Stimulated activated naive CD8-positive, alpha-beta T cell treated with anti-CD3 and anti-CD28 coated beads, Interleukin-15, amount 100 ng/mL, for 72 hours (primary cell): ENCODE measurements around the gene PDE2A.
A peak's percentile ranks its signal among the peaks of the same experiment; 100 is the strongest.

Experiments
- ATAC-seq: fragments of 150-1000 bp; cut with Tn5 transposase; 2 replicates; pipeline ENCODE4 v1.10.0; 2021; ENCODE audit warnings: mild to moderate bottlenecking, moderate library complexity
- DNase-seq, 2 donors: peaks; one replicate each; pipeline ENCODE4 v3.0.0; 2021 to 2022
- H3K27ac Mint-ChIP-seq, 2 donors: one replicate each; pipeline ENCODE4 v1.8.0; 2022; ENCODE audit warnings: mild to moderate bottlenecking in 2 of 2, mixed read lengths in 2 of 2, moderate library complexity in 2 of 2
- H3K27me3 Mint-ChIP-seq: one replicate; pipeline ENCODE4 v1.8.0; 2022; ENCODE audit warnings: mixed read lengths
- H3K4me1 Mint-ChIP-seq: one replicate; pipeline ENCODE4 v1.8.0; 2022; ENCODE audit warnings: mild to moderate bottlenecking, mixed read lengths
- H3K4me3 Mint-ChIP-seq, 2 donors: one replicate each; pipeline ENCODE4 v1.8.0; 2022; ENCODE audit warnings: mild to moderate bottlenecking in 2 of 2, mixed read lengths in 2 of 2, moderate library complexity in 1 of 2
- H3K9me3 Mint-ChIP-seq, 2 donors: one replicate each; pipeline ENCODE4 v1.8.0; 2022; ENCODE audit warnings: mixed read lengths in 2 of 2

The PDE2A gene

GRCh38 chr11:72661486-72661885, 12.7 kb downstream of the PDE2A start:
- Mint-ChIP-seq H3K27ac (no peak overlapping the region), H3K9me3 (no peaks in the 10 kb centered on the region), H3K27me3 (peaks cover 51% of the 10 kb centered on the region), H3K4me1 (no peaks in the 10 kb centered on the region), H3K4me3 (no peak overlapping the region)
- DNase-seq: no peak
- no peak for ATAC-seq

- Mint-ChIP-seq H3K4me1 (no peaks in the 10 kb centered on the region), H3K27me3 (peaks cover 31% of the 10 kb centered on the region), H3K27ac (no peak overlapping the region), H3K9me3 (no peaks in the 10 kb centered on the region), H3K4me3 (no peak overlapping the region)
- DNase-seq: no peak
- no peak for ATAC-seq
Measured at GRCh38 chr11:72658989-72659640, 15.1 kb downstream of the PDE2A start.

- no peaks in the 10 kb centered on the region for H3K4me1 Mint-ChIP-seq
- H3K27ac Mint-ChIP-seq: no peak overlapping the region
Measured at GRCh38 chr11:72657411-72658100, 16.7 kb downstream of the PDE2A start.

GRCh38 chr11:72655896-72656464, 18.2 kb downstream of the PDE2A start:
- DNase-seq (no peak), ATAC-seq (no peak)
- peaks cover 15% of the 10 kb centered on the region for H3K27me3 Mint-ChIP-seq
- no peaks in the 10 kb centered on the region for H3K9me3 Mint-ChIP-seq
- H3K4me3 Mint-ChIP-seq: no peak overlapping the region
- no peaks in the 10 kb centered on the region for H3K4me1 Mint-ChIP-seq
- H3K27ac Mint-ChIP-seq: peak overlapping the region in 1 of 2 donors; percentile 47

More at GRCh38 chr11:72657411-72658100, 16.7 kb downstream of the PDE2A start:
- ATAC-seq (no peak), DNase-seq (no peak)
- Mint-ChIP-seq H3K27me3 (peaks cover 26% of the 10 kb centered on the region), H3K4me3 (no peak overlapping the region), H3K9me3 (no peaks in the 10 kb centered on the region)

DNA sequence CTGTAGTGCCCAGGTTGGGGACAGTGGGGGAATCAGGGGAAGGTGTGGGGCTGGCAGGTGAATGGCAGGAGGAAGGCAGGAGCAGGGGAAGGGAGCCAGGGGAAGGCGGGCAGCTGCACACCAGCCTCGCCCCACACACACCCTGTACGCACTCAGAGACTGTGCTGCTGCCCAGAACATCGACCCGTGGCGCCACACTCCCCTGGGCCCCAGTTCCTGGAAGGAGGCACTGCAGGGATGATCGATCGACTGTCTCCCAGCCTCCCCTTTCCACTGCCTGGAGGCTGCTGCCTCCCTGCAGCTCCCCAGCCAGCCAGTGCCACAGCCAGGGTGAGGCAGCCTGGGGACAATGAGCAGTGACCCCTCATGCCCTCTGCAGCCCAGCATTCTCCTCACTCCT, 19.2 kb downstream of the PDE2A start:
- Mint-ChIP-seq H3K9me3 (no peaks in the 10 kb centered on the region), H3K27me3 (peaks cover 8% of the 10 kb centered on the region), H3K4me3 (no peak overlapping the region), H3K27ac (no peak overlapping the region), H3K4me1 (no peaks in the 10 kb centered on the region)
- ATAC-seq (no peak), DNase-seq (no peak)

DNA sequence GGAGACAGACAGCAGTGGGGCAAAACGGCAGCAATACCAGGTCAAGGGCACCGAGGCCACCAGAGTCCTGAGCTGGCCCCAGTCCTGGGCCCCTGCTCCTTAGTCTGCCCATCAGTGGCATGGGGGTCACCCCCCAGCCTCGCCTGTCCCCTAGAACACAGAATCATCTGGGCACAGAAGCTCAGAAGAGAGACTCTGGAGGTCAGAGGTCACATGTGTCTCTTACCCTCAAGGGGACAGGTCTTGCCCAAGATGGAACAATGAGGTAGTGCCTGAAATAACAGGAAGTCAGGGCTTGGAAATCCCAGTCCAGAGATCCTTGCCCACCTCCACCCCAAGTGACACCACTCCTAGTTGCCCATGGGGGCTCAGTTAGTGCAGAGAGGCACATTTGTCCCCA, 20.6 kb downstream of the PDE2A start:
- Mint-ChIP-seq H3K9me3 (no peaks in the 10 kb centered on the region), H3K4me1 (no peaks in the 10 kb centered on the region)

DNA sequence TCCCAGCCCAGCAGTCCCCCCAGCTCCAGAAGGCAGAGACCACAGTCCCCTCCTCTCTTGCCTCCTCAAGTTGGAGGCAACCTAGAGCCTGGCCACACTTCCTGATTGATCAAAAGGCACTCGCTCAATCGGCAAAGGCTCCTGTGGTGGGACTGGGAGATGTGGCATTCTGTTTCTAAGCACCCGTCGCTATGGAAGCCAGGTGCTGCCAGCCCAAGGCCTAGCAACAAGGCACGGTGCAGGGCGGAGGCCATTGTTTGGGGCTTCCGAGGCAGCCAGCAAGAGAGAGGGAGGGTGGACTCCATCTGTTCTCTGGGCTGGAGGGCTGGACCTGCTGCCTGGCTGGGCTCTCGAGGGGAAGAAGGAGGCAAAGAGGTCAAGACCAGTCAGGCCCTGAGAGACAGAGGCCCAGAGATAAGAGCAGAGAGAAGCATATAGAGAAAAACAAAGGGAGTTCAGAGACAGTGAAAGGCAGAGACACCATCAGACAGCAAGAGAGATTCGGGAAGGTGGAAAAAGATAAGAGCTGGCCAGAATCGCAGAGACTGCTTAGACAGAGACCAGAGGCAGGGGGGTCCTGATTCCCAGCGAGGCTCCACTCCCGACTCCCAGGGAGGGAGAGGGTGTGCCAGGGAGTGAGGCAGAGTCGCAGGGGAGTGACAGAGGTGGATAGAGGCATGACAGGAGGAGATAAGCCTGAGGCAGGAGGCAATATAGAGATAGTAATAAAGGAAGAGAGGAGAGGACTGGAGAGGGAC, 21.2 kb downstream of the PDE2A start:
- Mint-ChIP-seq H3K4me3 (no peak overlapping the region), H3K9me3 (no peaks in the 10 kb centered on the region), H3K4me1 (no peaks in the 10 kb centered on the region), H3K27ac (peak overlapping the region in 1 of 2 donors; percentile 87), H3K27me3 (peaks cover 8% of the 10 kb centered on the region)
- no peak for ATAC-seq
- no peak for DNase-seq

More for the DNA sequence above, 20.6 kb downstream of the PDE2A start:
- no peak overlapping the region for H3K4me3 Mint-ChIP-seq
- ATAC-seq: no peak
- DNase-seq: no peak
- H3K27me3 Mint-ChIP-seq: peaks cover 8% of the 10 kb centered on the region
- no peak overlapping the region for H3K27ac Mint-ChIP-seq

DNA sequence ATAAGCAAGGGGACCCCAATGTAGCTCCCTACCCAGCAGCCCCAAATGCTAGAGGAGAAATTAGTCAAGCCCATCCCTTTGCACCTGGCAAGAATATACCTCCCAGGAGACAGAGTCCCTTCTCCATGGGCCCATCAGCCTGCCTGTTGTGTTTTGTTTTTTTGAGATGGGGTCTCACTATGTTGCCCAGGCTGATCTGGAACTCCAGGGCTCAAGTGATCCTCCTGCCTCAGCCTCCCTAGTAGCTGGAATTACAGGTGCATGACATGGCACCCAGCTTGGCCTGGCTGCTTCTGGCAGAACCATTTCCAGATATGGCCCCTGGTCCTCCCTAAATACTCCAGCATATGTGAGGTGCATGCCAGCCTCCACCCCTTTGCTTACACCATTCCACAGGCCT, 22.1 kb downstream of the PDE2A start:
- Mint-ChIP-seq H3K27ac (no peak overlapping the region), H3K9me3 (no peaks in the 10 kb centered on the region), H3K4me1 (no peaks in the 10 kb centered on the region), H3K27me3 (peaks cover 8% of the 10 kb centered on the region), H3K4me3 (no peak overlapping the region)
- no peak for DNase-seq
- ATAC-seq: no peak

- Mint-ChIP-seq H3K27me3 (peaks cover 8% of the 10 kb centered on the region), H3K27ac (no peak overlapping the region), H3K4me1 (no peaks in the 10 kb centered on the region), H3K9me3 (no peaks in the 10 kb centered on the region), H3K4me3 (no peak overlapping the region)
- no peak for DNase-seq
- no peak for ATAC-seq
Measured at GRCh38 chr11:72649215-72649976, 24.8 kb downstream of the PDE2A start.

- Mint-ChIP-seq H3K4me3 (no peak overlapping the region), H3K27me3 (peaks cover 7% of the 10 kb centered on the region), H3K4me1 (no peaks in the 10 kb centered on the region), H3K9me3 (no peaks in the 10 kb centered on the region), H3K27ac (peak overlapping the region in 1 of 2 donors; percentile 4)
- no peak for DNase-seq
- peak; percentile 28 for ATAC-seq
Measured at GRCh38 chr11:72648384-72649136, 25.7 kb downstream of the PDE2A start.

DNA sequence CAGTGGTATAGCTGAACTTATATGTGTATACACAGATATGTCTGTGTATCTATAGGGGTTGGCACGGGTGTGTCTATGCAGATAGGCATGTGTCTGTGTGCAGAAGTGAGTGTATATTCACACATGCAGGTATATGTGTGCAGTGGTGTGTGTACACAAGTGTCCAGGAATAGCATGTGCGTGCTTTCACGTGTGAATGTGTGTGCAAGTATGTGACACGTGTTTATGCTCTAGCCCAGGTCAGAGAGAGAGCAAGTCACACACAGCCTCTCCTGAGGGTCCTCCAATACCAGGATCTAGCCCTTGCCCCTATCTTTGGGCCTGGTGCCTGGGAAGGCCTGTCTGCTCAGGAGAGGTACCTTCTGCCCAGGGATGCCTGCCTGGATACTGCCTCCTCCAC, 26.3 kb downstream of the PDE2A start:
- peaks cover under 1% of the 10 kb centered on the region for H3K27me3 Mint-ChIP-seq
- no peak overlapping the region for H3K27ac Mint-ChIP-seq
- ATAC-seq (no peak), DNase-seq (no peak)
- H3K9me3 Mint-ChIP-seq: no peaks in the 10 kb centered on the region
- no peaks in the 10 kb centered on the region for H3K4me1 Mint-ChIP-seq
- H3K4me3 Mint-ChIP-seq: no peak overlapping the region

GRCh38 chr11:72646472-72646871, 27.8 kb downstream of the PDE2A start:
- DNase-seq: no peak
- no peak for ATAC-seq
- Mint-ChIP-seq H3K27ac (no peak overlapping the region), H3K4me1 (no peaks in the 10 kb centered on the region), H3K9me3 (no peaks in the 10 kb centered on the region), H3K27me3 (no peaks in the 10 kb centered on the region), H3K4me3 (no peak overlapping the region)

- DNase-seq (no peak), ATAC-seq (no peak)
- Mint-ChIP-seq H3K4me1 (no peaks in the 10 kb centered on the region), H3K27me3 (no peaks in the 10 kb centered on the region), H3K9me3 (no peaks in the 10 kb centered on the region), H3K4me3 (no peak overlapping the region), H3K27ac (no peak overlapping the region)
Measured at GRCh38 chr11:72646024-72646423, 28.2 kb downstream of the PDE2A start.

GRCh38 chr11:72643547-72643946, 30.7 kb downstream of the PDE2A start:
- DNase-seq (no peak), ATAC-seq (no peak)
- H3K27me3 Mint-ChIP-seq: no peaks in the 10 kb centered on the region
- no peaks in the 10 kb centered on the region for H3K4me1 Mint-ChIP-seq
- peak overlapping the region; percentile 41 to 42 for H3K4me3 Mint-ChIP-seq
- H3K27ac Mint-ChIP-seq: no peak overlapping the region
- no peaks in the 10 kb centered on the region for H3K9me3 Mint-ChIP-seq
